ENCODE results near the gene TTC7B.
A peak's percentile ranks its signal among the peaks of the same experiment; 100 is the strongest.
"Not testable (repeated sequence)": the region's sequence is repeated elsewhere in the genome, so short reads cannot be mapped to it uniquely, and the experiment has no call there.

Gene TTC7B

DNA sequence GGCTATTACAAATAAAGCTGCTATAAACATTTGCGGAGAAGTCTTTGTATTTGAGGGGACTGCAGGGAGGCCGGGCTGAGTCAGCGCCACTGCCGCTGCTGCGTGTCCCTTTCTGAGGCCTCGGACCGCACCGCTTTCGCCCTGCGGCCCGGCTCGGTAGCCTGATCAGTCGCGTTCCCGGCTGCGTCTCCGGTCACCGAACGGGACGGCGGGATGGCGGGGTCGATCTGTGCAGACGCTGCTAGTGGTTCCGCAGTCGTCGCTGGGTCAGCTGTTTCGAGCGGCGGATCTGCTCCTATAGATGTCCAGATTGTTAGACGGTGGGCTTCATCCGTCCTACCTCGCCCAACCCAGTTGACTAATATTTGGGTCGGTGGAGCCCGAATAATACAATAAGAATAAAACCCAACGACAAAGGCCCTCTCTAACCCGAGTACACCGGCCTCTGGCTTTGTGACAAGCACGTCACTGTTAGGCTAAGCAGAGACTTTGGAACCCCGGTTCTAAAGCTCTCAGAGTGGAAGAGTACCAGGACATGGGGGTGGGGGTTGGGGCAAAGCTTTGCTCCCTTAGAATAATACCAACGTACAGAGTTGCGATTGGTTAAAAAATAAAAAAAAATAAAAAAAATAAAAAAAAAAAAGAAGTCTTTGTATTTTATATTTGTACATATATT is 290.7 kb downstream of the TTC7B start:
- DNase-seq (ENCODE audit: low read depth), result not testable (repeated sequence)

DNA sequence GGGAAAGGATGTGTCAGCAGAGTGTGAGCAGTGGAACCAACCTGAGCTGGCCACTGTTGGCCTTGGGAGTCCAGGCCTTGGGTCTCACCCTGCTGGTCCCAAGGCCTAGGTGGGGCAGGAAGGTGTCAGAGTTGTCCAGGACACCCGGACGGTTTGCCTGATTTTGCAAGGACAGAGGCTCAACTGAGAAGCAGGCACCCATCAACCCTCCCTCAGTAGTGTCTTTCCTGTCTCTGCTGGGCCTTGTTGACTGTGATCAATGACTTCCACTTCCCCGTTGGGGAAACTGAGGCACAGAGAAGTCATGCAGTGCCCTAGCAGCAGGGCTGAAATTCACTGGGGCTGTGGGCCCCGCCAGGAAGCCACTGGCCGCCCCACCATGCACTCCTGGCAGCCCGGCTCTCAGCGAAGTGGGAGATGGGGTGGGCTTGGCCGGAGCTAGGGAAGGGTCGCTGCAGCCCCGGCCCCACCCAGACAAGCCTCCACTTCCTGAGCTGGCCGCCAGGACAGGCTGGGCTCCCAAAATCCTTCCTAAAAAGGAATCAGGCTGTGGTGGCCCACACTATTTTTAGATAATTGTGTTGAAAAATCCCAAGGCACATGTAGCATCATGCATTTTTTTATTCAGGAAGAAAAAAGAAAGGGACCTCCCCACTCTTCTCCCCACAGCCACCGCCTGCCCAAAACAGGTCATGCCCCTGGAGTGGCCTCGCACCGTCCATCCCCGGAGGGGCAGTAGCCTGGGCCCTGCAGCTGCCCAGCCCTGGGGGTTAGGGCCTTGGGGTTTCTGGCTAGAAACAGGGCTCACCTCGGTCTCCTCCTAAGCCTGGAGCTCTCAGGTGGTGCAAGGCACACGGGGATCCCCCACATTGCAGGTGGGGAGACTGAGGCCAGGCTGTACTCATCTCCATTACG is 292.0 kb downstream of the TTC7B start:
- no peak for DNase-seq (ENCODE audit: low read depth)

DNA sequence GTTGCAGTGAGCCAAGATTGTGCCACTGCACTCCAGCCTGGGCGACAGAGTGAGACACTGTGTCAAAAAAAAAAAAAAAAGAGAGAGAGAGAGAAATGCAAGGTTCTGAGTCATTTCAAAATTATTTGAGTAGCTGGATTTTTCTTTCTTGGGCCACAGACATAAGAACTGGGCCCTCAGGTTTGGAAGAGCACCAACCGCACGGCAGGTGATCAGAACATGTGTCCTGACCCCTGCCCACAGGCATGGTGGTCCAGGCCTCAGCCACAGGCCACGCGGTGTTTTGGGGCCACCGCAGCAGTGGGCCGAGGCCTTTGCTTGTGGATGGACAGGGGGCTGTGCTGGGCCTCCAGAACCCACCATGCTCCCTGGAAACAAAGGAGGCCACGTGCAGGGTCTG is 292.7 kb downstream of the TTC7B start:
- no peak for DNase-seq (ENCODE audit: low read depth)

DNA sequence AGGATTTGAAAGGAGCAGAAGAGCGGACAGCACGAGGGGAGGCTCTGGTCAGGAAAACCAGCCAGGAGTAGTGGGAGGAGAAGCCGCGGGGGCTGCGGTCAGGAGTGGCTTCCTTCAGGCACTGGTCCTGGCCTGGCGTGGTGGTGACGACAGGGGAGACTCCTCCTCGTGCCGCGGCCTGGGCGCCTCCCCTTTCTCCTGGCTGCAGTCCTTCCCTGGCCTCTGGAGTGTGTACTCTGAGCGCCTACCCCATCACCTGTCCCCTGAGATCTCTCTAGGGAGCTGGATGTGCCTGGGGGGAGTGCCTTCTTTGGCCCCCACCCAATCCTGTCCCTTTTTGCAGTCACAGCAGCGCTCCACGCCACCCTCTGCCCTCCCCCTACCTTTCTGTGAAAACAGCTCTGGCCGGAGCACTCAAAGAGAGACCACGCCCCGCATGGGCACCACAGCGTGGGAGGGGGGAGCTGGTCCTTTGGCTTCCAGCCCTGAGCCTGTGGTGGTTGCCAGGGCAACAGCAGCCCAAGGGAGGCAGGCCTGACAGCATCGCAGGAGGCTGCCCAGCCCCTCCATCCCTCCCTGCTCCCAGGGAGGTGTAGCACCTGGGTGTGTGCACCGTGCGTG is 293.5 kb downstream of the TTC7B start:
- no peak for DNase-seq (ENCODE audit: low read depth)

- no peak for DNase-seq (ENCODE audit: low read depth)
These were observed 294.2 kb downstream of the TTC7B start for GRCh38 chr14:90521930-90522483.

- no peak for DNase-seq (ENCODE audit: low read depth)
These were observed 294.9 kb downstream of the TTC7B start for GRCh38 chr14:90521084-90521929.

GRCh38 chr14:90520326-90520725 is 295.9 kb downstream of the TTC7B start:
- no peak for DNase-seq (ENCODE audit: low read depth)

GRCh38 chr14:90519262-90519920 is 296.8 kb downstream of the TTC7B start:
- no peak for DNase-seq (ENCODE audit: low read depth)

- peak; percentile 12 for DNase-seq (ENCODE audit: low read depth)
These were observed 297.3 kb downstream of the TTC7B start for GRCh38 chr14:90518941-90519256.

- DNase-seq (ENCODE audit: low read depth), result no peak
These were observed 297.9 kb downstream of the TTC7B start for GRCh38 chr14:90518069-90518940.

DNA sequence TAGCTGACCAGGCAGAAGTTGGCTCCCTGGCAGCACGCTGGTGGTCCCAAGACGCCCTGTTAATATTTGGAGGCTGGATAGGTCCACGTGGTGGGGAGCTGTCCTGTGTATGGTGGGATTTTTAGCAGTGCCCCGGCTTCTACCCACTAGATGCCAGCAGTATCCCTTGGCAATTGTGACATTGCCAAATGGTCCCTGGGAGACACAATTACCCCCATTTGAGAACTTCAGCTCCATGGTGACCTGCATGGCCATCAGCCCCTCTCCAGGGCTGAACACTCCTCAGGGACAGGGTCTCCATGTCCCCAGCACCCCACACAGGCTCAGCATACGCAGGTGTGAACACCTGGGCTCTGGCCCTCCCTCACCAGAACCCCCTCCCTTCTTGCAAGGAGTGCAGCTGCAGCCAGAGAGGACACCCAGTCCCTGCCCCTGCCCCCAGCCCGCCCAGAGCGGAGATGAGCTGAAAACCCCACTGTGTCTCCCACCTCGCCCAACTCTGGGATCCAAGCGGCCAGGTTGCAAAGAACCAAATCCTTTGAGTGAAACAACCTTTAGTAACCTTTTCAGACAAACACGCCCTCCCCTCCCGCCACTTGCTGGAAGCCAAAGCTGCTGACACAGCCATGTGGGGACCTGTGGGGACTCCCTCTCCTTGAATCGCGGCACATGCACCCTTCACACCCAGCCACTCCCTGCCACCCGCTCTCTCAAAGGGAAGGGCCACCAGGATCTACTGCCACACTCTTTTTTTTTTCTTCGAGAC is 299.0 kb downstream of the TTC7B start:
- DNase-seq (ENCODE audit: low read depth), result no peak

DNA sequence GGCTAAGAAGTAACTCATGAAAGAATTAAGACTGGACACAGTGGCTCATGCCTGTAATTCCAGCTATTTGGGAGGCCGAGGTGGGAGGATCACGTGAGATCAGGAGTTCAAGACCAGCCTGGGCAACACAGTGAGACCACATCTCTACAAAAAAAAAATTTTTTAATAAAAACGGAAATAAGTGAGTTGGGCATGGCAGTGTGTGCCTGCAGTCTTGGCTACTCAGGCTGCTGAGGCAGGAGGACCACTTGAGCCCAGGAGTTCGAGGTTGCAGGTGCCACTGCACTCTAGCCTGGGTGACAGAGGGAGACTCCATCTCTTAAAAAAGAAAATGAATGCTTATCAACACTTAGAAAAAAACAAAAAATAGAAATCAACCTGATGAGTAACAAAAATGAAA is 301.7 kb downstream of the TTC7B start:
- DNase-seq (ENCODE audit: low read depth), result no peak

GRCh38 chr14:90514015-90514398 is 302.2 kb downstream of the TTC7B start:
- no peak for DNase-seq (ENCODE audit: low read depth)

- no peak for DNase-seq (ENCODE audit: low read depth)
These were observed 302.8 kb downstream of the TTC7B start for GRCh38 chr14:90513161-90514014.

DNA sequence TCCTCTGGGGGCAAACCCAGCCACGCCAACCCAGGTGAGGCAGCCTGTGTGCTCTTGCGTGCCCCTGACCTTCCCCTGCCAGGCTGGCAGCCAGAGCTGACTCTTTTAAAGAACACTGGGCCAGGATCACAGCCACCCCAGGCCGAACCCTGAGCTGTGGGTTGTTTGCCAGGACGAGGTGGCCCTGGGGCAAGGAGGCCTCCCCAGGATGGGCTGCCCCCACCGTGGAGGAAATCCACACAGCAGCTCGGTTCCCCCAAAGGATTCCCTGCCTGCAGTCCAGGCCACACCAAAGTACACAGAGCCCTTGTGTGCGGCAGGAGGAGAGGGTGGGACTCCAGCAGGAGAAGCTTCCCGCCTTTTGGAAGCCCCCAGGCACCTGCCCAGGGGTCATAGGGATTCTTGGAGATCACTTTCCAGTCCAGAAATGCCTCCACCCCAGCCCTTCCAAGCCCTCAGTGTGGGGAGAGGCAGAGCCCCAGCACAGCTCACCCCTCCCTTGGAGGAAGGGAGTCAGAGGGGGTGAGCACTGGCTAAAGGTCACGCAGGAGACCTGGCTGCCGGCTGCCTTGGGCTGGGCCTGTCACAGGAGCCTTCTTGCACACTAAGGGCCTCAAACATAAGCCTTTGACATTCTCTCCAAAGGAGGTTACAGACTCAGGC is 303.8 kb downstream of the TTC7B start:
- DNase-seq (ENCODE audit: low read depth), result no peak

GRCh38 chr14:90511795-90512328 is 304.4 kb downstream of the TTC7B start:
- no peak for DNase-seq (ENCODE audit: low read depth)

- DNase-seq (ENCODE audit: low read depth), result no peak
These were observed 305.0 kb downstream of the TTC7B start for GRCh38 chr14:90511252-90511651.

GRCh38 chr14:90510159-90510558 is 306.1 kb downstream of the TTC7B start:
- no peak for DNase-seq (ENCODE audit: low read depth)

Data from T-helper 22 cell (primary cell).